IMR-90 (cell line): Measurements from ENCODE around the gene TPX2. TPM values are rescaled to one million over a fixed set of nuclear protein-coding genes. Genes with fewer than 3 reads are reported as not detected.

Source experiments
- ATAC-seq: fragments of 200-7000 bp; cut with Tn5 transposase; 2 replicates; pipeline ENCODE4 v1.9.1; 2020; ENCODE audit warnings: low read depth, mild to moderate bottlenecking, moderate library complexity
- BruUV-seq: library from RNA; stranded (reverse); fragments of 400-500 nt; replicated peaks from 2 replicates; lab custom pipeline; 2021; lab: Mats Ljungman, UMichigan
- CTCF ChIA-PET: fragments of 300-600 bp; formaldehyde crosslinking; extraction: SDS; loops from one replicate; lab custom pipeline; 2021; ENCODE audit warnings: antibody characterized with exemption; lab: Yijun Ruan, JAX
- POLR2A ChIA-PET: fragments of 300-600 bp; sonication (Branson Sonifier 250); formaldehyde crosslinking; loops from one replicate; lab custom pipeline; 2022; ENCODE audit warnings: antibody characterized with exemption; ENCODE audit not compliant: unreplicated experiment; lab: Charles Lee
- DNase-seq: peaks from one replicate; pipeline ENCODE4 v3.0.0; 2013
- H2AFZ ChIP-seq: replicated peaks from 2 replicates; pipeline ENCODE3; 2013; ENCODE audit warnings: low read length, mild to moderate bottlenecking; ENCODE audit not compliant: poor library complexity
- H2AK5ac ChIP-seq: 2 replicates; pipeline ENCODE4 v1.6.1; 2013; ENCODE audit warnings: low read depth, low read length, inconsistent platforms
- H2AK9ac ChIP-seq: replicated peaks from 2 replicates; pipeline ENCODE3; 2013; ENCODE audit warnings: mild to moderate bottlenecking, low read depth, low read length, moderate library complexity; ENCODE audit not compliant: poor library complexity
- H2BK120ac ChIP-seq: 2 replicates; pipeline ENCODE4 v1.6.1; 2013; ENCODE audit warnings: low read depth, low read length, inconsistent platforms
- H2BK15ac ChIP-seq: 3 replicates; pipeline ENCODE4 v1.6.1; 2013; ENCODE audit warnings: low read depth, low read length, inconsistent platforms
- H2BK20ac ChIP-seq: 2 replicates; pipeline ENCODE4 v1.6.1; 2013; ENCODE audit warnings: low read depth, mild to moderate bottlenecking, inconsistent platforms, low read length, moderate library complexity
- H2BK5ac ChIP-seq: 2 replicates; pipeline ENCODE4 v1.6.1; 2013; ENCODE audit warnings: mild to moderate bottlenecking, low read depth, low read length, inconsistent platforms; ENCODE audit not compliant: poor library complexity, severe bottlenecking
- H3K14ac ChIP-seq: replicated peaks from 2 replicates; pipeline ENCODE4 v1.6.1; 2013; ENCODE audit warnings: low read depth, low read length, inconsistent platforms
- H3K18ac ChIP-seq: 2 replicates; pipeline ENCODE4 v1.6.1; 2013; ENCODE audit warnings: low read depth, low read length, control low read depth
- H3K23ac ChIP-seq: 2 replicates; pipeline ENCODE4 v1.6.1; 2013; ENCODE audit warnings: low read depth, low read length, inconsistent platforms
- H3K27ac ChIP-seq: 2 replicates; pipeline ENCODE4 v1.5.1; 2013; ENCODE audit warnings: mild to moderate bottlenecking, control low read depth, low read length; ENCODE audit not compliant: insufficient read depth
- H3K27me3 ChIP-seq: 2 replicates; pipeline ENCODE4 v1.6.1; 2013; ENCODE audit warnings: low read length; ENCODE audit not compliant: control insufficient read depth, insufficient read depth
- H3K36me3 ChIP-seq: 2 replicates; pipeline ENCODE4 v1.6.1; 2013; ENCODE audit warnings: low read length, mixed read lengths; ENCODE audit not compliant: control insufficient read depth, insufficient read depth
- H3K4ac ChIP-seq: 2 replicates; pipeline ENCODE4 v1.6.1; 2013; ENCODE audit warnings: low read depth, low read length, inconsistent platforms
- H3K4me1 ChIP-seq: 2 replicates; pipeline ENCODE4 v1.6.1; 2013; ENCODE audit warnings: low read length, mixed read lengths; ENCODE audit not compliant: control insufficient read depth, insufficient read depth
- H3K4me2 ChIP-seq: 2 replicates; pipeline ENCODE4 v1.6.1; 2013; ENCODE audit warnings: low read depth, mild to moderate bottlenecking, control low read depth, low read length, moderate library complexity
- H3K4me3 ChIP-seq: 2 replicates; pipeline ENCODE4 v1.5.1; 2013; ENCODE audit warnings: low read depth, mild to moderate bottlenecking, control low read depth, low read length, moderate library complexity; ENCODE audit not compliant: insufficient read depth
- H3K56ac ChIP-seq: 2 replicates; pipeline ENCODE4 v1.6.1; 2013; ENCODE audit warnings: low read length, inconsistent platforms; ENCODE audit not compliant: insufficient read depth; ENCODE audit errors: extremely low read depth
- H3K79me1 ChIP-seq, 2 experiments: 2 replicates each; pipeline ENCODE4 v1.6.1; 2013; ENCODE audit warnings: low read length in 2 of 2, inconsistent platforms in 1 of 2, low read depth in 1 of 2
- H3K9ac ChIP-seq: 2 replicates; pipeline ENCODE4 v1.6.1; 2013; ENCODE audit warnings: low read depth, low read length, control low read depth
- H3K9me1 ChIP-seq: 2 replicates; pipeline ENCODE4 v1.6.1; 2013; ENCODE audit warnings: low read length, inconsistent platforms; ENCODE audit not compliant: insufficient read depth
- H3K9me3 ChIP-seq: 2 replicates; pipeline ENCODE4 v1.6.1; 2013; ENCODE audit warnings: low read length; ENCODE audit not compliant: control insufficient read depth, insufficient read depth
- H4K20me1 ChIP-seq: 2 replicates; pipeline ENCODE4 v1.6.1; 2013; ENCODE audit warnings: low read length, inconsistent platforms; ENCODE audit not compliant: insufficient read depth
- H4K5ac ChIP-seq: 2 replicates; pipeline ENCODE4 v1.6.1; 2013; ENCODE audit warnings: mild to moderate bottlenecking, low read depth, low read length, control low read depth
- H4K8ac ChIP-seq, 2 experiments: 2 replicates each; pipeline ENCODE4 v1.6.1; 2013; ENCODE audit warnings: low read depth in 2 of 2, low read length in 2 of 2, control low read depth in 1 of 2, inconsistent platforms in 1 of 2
- H4K91ac ChIP-seq: 2 replicates; pipeline ENCODE4 v1.6.1; 2013; ENCODE audit warnings: low read depth, low read length, inconsistent platforms; ENCODE audit not compliant: insufficient read depth
- BHLHE40 ChIP-seq: fragments of 150-350 bp; IDR thresholded peaks from 2 replicates; pipeline ENCODE4 v1.6.1; 2016; ENCODE audit warnings: mild to moderate bottlenecking, low read depth, low read length
- CEBPB ChIP-seq: IDR thresholded peaks from 2 replicates; pipeline ENCODE4 v1.6.1; 2012; ENCODE audit warnings: low read depth, low read length, improper control_type of control experiment
- CHD1 ChIP-seq: IDR thresholded peaks from 2 replicates; pipeline ENCODE4 v1.6.1; 2012; ENCODE audit warnings: low read depth, low read length, improper control_type of control experiment
- FOS ChIP-seq: fragments of 150-350 bp; IDR thresholded peaks from 2 replicates; pipeline ENCODE4 v1.6.1; 2016; ENCODE audit warnings: low read depth, low read length
- MAFK ChIP-seq: IDR thresholded peaks from 2 replicates; pipeline ENCODE4 v1.6.1; 2012; ENCODE audit warnings: low read depth, low read length, improper control_type of control experiment
- MAZ ChIP-seq: IDR thresholded peaks from 2 replicates; pipeline ENCODE4 v1.6.1; 2012; ENCODE audit warnings: low read depth, mild to moderate bottlenecking, low read length, improper control_type of control experiment, moderate library complexity, borderline replicate concordance
- MXI1 ChIP-seq: IDR thresholded peaks from 2 replicates; pipeline ENCODE4 v1.6.1; 2012; ENCODE audit warnings: low read depth, mild to moderate bottlenecking, low read length, moderate library complexity, borderline replicate concordance
- NFE2L2 ChIP-seq: fragments of 150-350 bp; IDR thresholded peaks from 2 replicates; pipeline ENCODE4 v1.6.1; 2016; ENCODE audit warnings: low read depth, mild to moderate bottlenecking, low read length
- POLR2A ChIP-seq: IDR thresholded peaks from 2 replicates; pipeline ENCODE4 v1.6.1; 2012; ENCODE audit warnings: mild to moderate bottlenecking, low read depth, low read length
- RAD21 ChIP-seq: IDR thresholded peaks from 2 replicates; pipeline ENCODE4 v1.6.1; 2012; ENCODE audit warnings: low read length, improper control_type of control experiment
- RCOR1 ChIP-seq: IDR thresholded peaks from 2 replicates; pipeline ENCODE4 v1.6.1; 2012; ENCODE audit warnings: mild to moderate bottlenecking, low read length, improper control_type of control experiment; ENCODE audit not compliant: insufficient replicate concordance
- RFX5 ChIP-seq: IDR thresholded peaks from 2 replicates; pipeline ENCODE4 v1.8.0; 2012; ENCODE audit warnings: low read depth, mild to moderate bottlenecking, low read length, moderate library complexity
- SMC3 ChIP-seq: fragments of 150-350 bp; IDR thresholded peaks from 2 replicates; pipeline ENCODE4 v1.6.1; 2016; ENCODE audit warnings: low read depth, mild to moderate bottlenecking, antibody characterized with exemption, low read length, moderate library complexity
- WGBS, 2 experiments: methylation state at CpG; one replicate each; pipeline versions ENCODE4 v1.1.5 to v1.1.7; 2013; ENCODE audit warnings: missing lambda C conversion rate in 2 of 2; ENCODE audit not compliant: insufficient read length in 1 of 2; ENCODE audit errors: extremely low coverage in 2 of 2; 5-methylcytosine and 5-hydroxymethylcytosine counted together
- dilution Hi-C: fragments of 300-500 bp; cut with HindIII; formaldehyde crosslinking; loops from one replicate; pipeline ENCODE4 v1.14.3; 2018; ENCODE audit warnings: low sequenced_read_pairs; ENCODE audit not compliant: unreplicated experiment
- in situ Hi-C: fragments of 300-500 bp; cut with MboI; formaldehyde crosslinking; loops from 3 replicates; pipeline ENCODE4 v1.14.3; 2019; ENCODE audit warnings: low sequenced_read_pairs, inconsistent platforms, mixed read lengths
- intact Hi-C: fragments of 100-400 bp; cut with micrococcal nuclease; formaldehyde crosslinking; loops from 2 replicates; pipeline ENCODE4 v1.10.0; 2022
- polyA plus RNA-seq, 3 experiments: library from polyadenylated mRNA; depleted of rRNA; stranded (reverse); fragments of >200 nt; gene quantifications; 2 replicates each; pipeline ENCODE4 v1.2.3, GENCODE V29; 2012; ENCODE audit warnings: low replicate concordance in 1 of 3
- total RNA-seq: library from RNA; depleted of rRNA; stranded (reverse); fragments of >200 nt; gene quantifications from 2 replicates; pipeline ENCODE4 v1.2.3, GENCODE V29; 2012
- TF ChIP-seq, protein P1 (sequence below): fragments of 150-350 bp; IDR thresholded peaks from 2 replicates; pipeline ENCODE4 v1.6.1; 2016; ENCODE audit warnings: low read depth, mild to moderate bottlenecking, low read length, moderate library complexity, borderline replicate concordance
- TF ChIP-seq, protein P2 (sequence below): conservative IDR thresholded peaks from 2 replicates; pipeline ENCODE4 v1.5.1; 2012; ENCODE audit warnings: mild to moderate bottlenecking, low read depth, low read length, improper control_type of control experiment
- TF ChIP-seq, protein P3 (sequence below): fragments of 150-350 bp; IDR thresholded peaks from 2 replicates; pipeline ENCODE4 v1.6.1; 2017; ENCODE audit warnings: mild to moderate bottlenecking, antibody characterized with exemption, low read length, low read depth

The TPX2 gene
- total and polyA plus RNA-seq, 2 of the 4 experiments (the other 2 are of a cell fraction), result 28.5 to 72.2 TPM

DNA sequence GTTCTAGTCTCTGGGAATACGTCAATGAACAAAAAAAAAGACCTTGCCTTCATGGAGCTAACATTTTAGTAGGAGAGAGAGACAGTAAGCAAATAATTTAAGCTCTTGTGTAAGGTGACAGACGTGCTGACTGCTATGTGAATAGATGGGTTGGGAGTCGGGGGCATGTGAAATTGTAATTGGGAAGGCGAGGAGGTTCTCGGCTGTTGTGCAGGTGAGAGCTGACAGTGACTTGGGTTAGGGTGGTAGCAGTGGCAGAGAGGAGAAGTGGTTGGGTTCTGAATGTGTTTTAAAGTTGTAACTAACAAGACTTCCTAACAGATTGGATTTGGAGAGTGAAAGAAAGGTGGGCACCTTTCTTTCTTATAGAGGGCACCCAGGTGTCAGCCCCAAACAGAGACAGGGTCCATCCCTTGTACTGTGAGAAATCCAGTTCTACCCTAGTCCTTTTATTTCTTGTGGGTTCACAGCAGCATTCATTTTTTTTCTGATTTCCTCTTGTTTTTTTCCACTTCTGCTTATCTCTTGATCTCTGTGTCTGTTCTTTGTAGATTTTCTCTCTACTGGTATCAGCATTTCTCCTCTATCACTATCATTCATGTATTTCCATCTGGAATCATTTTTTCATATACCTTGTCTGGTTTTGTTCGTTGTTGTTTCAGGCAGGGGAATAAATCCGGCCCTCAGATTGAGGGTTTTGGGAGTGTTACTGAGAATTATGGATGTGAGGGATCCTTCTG, 64.6 kb downstream of the TPX2 start:
- H3K14ac ChIP-seq, result no peak overlapping the region
- H2BK20ac ChIP-seq, result no peak overlapping the region
- H2AFZ ChIP-seq, result no peak overlapping the region
- no peak overlapping the region for H2AK9ac ChIP-seq
- no peak overlapping the region for H2BK120ac ChIP-seq
- WGBS, 2 experiments, result 82% methylated on average over 4 of the region's 7 CpGs; no CpG with 5 or more reads in 1 of the 2 experiments
- no peak overlapping the region for H3K4me3 ChIP-seq
- H3K9ac ChIP-seq, result no peak overlapping the region
- peaks cover 4% of the 10 kb centered on the region for H3K36me3 ChIP-seq
- H3K27ac ChIP-seq, result no peak overlapping the region
- DNase-seq (no peak), ATAC-seq (no peak)
- no peak overlapping the region for H2BK5ac ChIP-seq
- H3K23ac ChIP-seq, result no peak overlapping the region
- H3K4me2 ChIP-seq, result no peak overlapping the region
- TF ChIP-seq MAFK, result no peak
- no peak for TF ChIP-seq CEBPB
- TF ChIP-seq, protein P1, sequence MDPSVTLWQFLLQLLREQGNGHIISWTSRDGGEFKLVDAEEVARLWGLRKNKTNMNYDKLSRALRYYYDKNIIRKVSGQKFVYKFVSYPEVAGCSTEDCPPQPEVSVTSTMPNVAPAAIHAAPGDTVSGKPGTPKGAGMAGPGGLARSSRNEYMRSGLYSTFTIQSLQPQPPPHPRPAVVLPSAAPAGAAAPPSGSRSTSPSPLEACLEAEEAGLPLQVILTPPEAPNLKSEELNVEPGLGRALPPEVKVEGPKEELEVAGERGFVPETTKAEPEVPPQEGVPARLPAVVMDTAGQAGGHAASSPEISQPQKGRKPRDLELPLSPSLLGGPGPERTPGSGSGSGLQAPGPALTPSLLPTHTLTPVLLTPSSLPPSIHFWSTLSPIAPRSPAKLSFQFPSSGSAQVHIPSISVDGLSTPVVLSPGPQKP, result no peak
- TF ChIP-seq NFE2L2, result no peak
- no peak for TF ChIP-seq SMC3
- no peak for TF ChIP-seq FOS
- no peak for TF ChIP-seq CHD1
- TF ChIP-seq MXI1, result no peak
- no peak for TF ChIP-seq POLR2A
- TF ChIP-seq RAD21, result no peak
- no peak for TF ChIP-seq BHLHE40
- no peak for TF ChIP-seq RCOR1
- TF ChIP-seq RFX5, result no peak
- TF ChIP-seq MAZ, result no peak
- TF ChIP-seq, protein P2, sequence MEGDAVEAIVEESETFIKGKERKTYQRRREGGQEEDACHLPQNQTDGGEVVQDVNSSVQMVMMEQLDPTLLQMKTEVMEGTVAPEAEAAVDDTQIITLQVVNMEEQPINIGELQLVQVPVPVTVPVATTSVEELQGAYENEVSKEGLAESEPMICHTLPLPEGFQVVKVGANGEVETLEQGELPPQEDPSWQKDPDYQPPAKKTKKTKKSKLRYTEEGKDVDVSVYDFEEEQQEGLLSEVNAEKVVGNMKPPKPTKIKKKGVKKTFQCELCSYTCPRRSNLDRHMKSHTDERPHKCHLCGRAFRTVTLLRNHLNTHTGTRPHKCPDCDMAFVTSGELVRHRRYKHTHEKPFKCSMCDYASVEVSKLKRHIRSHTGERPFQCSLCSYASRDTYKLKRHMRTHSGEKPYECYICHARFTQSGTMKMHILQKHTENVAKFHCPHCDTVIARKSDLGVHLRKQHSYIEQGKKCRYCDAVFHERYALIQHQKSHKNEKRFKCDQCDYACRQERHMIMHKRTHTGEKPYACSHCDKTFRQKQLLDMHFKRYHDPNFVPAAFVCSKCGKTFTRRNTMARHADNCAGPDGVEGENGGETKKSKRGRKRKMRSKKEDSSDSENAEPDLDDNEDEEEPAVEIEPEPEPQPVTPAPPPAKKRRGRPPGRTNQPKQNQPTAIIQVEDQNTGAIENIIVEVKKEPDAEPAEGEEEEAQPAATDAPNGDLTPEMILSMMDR, result no peak
- TF ChIP-seq, protein P3, sequence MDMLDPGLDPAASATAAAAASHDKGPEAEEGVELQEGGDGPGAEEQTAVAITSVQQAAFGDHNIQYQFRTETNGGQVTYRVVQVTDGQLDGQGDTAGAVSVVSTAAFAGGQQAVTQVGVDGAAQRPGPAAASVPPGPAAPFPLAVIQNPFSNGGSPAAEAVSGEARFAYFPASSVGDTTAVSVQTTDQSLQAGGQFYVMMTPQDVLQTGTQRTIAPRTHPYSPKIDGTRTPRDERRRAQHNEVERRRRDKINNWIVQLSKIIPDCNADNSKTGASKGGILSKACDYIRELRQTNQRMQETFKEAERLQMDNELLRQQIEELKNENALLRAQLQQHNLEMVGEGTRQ, result no peak
- no peak overlapping the region for H3K4ac ChIP-seq
- intact Hi-C loops (no loop called here), in situ Hi-C loops (no loop called here), dilution Hi-C loops (no loop called here)
- H3K56ac ChIP-seq, result no peak overlapping the region
- no peak overlapping the region for H2AK5ac ChIP-seq
- no peaks in the 10 kb centered on the region for H3K9me3 ChIP-seq
- H3K9me1 ChIP-seq, result peaks cover 3% of the 10 kb centered on the region; the same call in 1 of the 2 replicates
- H2BK15ac ChIP-seq, result no peak overlapping the region
- H4K20me1 ChIP-seq, result no peaks in the 10 kb centered on the region
- no TSS peak for BruUV-seq
- H4K5ac ChIP-seq, result no peak overlapping the region
- H3K79me1 ChIP-seq, result peaks cover 0 to 3% of the 10 kb centered on the region in 2 experiments; a peak in 2 of 4 replicates
- no peak overlapping the region for H4K91ac ChIP-seq
- ChIA-PET POLR2A (no interaction called here), CTCF (no interaction called here)
- H3K18ac ChIP-seq, result no peak overlapping the region
- no peaks in the 10 kb centered on the region for H3K27me3 ChIP-seq
- H4K8ac ChIP-seq, result no peak overlapping the region
- H3K4me1 ChIP-seq, result no peaks in the 10 kb centered on the region
